Ishikawa (cell line): ENCODE data around the gene RPE65.

Experiments used
- CEBPB ChIP-seq: IDR thresholded peaks from 2 replicates; pipeline ENCODE4 v1.6.1; 2012
- CREB1 ChIP-seq: IDR thresholded peaks from 2 replicates; pipeline ENCODE4 v1.6.1; 2012; ENCODE audit warnings: low read depth
- EGR1 ChIP-seq: IDR thresholded peaks from 2 replicates; pipeline ENCODE4 v1.6.1; 2012
- EP300 ChIP-seq: IDR thresholded peaks from 2 replicates; pipeline ENCODE4 v1.6.1; 2012; ENCODE audit warnings: borderline replicate concordance
- FOXM1 ChIP-seq: IDR thresholded peaks from 2 replicates; pipeline ENCODE4 v1.6.1; 2012; ENCODE audit warnings: low read depth, borderline replicate concordance
- MAX ChIP-seq: IDR thresholded peaks from 2 replicates; pipeline ENCODE4 v1.6.1; 2012
- NFIC ChIP-seq: IDR thresholded peaks from 2 replicates; pipeline ENCODE4 v1.6.1; 2012
- RAD21 ChIP-seq: IDR thresholded peaks from 2 replicates; pipeline ENCODE4 v1.6.1; 2012; ENCODE audit warnings: low read depth
- REST ChIP-seq: IDR thresholded peaks from 2 replicates; pipeline ENCODE4 v1.6.1; 2012; ENCODE audit warnings: low read depth, mild to moderate bottlenecking
- TAF1 ChIP-seq: IDR thresholded peaks from 2 replicates; pipeline ENCODE4 v1.6.1; 2012; ENCODE audit warnings: low read depth, mild to moderate bottlenecking
- TCF12 ChIP-seq: IDR thresholded peaks from 2 replicates; pipeline ENCODE4 v1.6.1; 2012; ENCODE audit warnings: low read depth
- YY1 ChIP-seq: IDR thresholded peaks from 2 replicates; pipeline ENCODE4 v1.6.1; 2012; ENCODE audit warnings: low read depth
- TF ChIP-seq, protein P1 (sequence below): IDR thresholded peaks from 2 replicates; pipeline ENCODE4 v1.6.1; 2012

DNA sequence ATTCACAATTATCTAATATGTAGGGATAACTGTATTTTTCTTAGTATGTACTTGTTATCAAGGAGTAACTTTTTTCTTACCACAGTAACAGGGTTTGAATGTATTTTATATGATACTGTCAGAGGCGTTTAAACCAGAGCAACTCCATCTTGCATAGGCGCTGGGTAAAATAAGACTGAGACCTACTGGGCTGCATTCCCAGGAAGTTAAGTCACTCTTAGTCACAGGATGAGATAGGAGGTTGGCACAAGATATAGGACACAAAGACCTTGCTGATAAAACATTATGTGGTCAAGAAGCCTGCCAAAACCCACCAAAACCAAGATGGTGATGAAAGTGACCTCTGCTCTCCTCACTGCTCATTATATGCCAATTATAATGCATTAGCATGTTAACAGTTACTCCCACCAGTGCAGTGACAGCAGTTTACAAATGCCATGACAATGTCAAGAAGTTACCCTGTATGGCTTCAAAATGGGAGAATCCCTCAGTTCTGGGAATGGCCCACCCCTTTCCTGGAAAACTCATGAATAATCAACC lies 64.8 kb downstream of the RPE65 start:
- TF ChIP-seq CEBPB = no peak
- TF ChIP-seq YY1 = no peak
- no peak for TF ChIP-seq RAD21
- no peak for TF ChIP-seq REST
- no peak for TF ChIP-seq FOXM1
- no peak for TF ChIP-seq EP300
- no peak for TF ChIP-seq NFIC
- TF ChIP-seq CREB1 = no peak
- TF ChIP-seq TAF1 = no peak
- TF ChIP-seq, protein P1, sequence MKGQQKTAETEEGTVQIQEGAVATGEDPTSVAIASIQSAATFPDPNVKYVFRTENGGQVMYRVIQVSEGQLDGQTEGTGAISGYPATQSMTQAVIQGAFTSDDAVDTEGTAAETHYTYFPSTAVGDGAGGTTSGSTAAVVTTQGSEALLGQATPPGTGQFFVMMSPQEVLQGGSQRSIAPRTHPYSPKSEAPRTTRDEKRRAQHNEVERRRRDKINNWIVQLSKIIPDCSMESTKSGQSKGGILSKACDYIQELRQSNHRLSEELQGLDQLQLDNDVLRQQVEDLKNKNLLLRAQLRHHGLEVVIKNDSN = no peak
- no peak for TF ChIP-seq EGR1
- TF ChIP-seq MAX = no peak
- no peak for TF ChIP-seq TCF12
